Activated naive CD8-positive, alpha-beta T cell treated with anti-CD3 and anti-CD28 coated beads, Interleukin-2, amount 10 ng/mL, durations not matched to agents 7 days and 5 days (primary cell): Measurements from ENCODE around the gene OBSCN. TPM values are rescaled to one million over a fixed set of nuclear protein-coding genes. Genes with fewer than 3 reads are reported as not detected.

Experiments
- ATAC-seq: fragments of 150-1000 bp; cut with Tn5 transposase; one replicate; pipeline ENCODE4 v1.10.0; 2021; ENCODE audit warnings: low read depth, moderate library complexity
- POLR2A ChIA-PET: fragments of 350-600 bp; sonication (Branson Sonifier 250); formaldehyde crosslinking; loops from one replicate; lab custom pipeline; 2021; ENCODE audit warnings: antibody characterized with exemption; lab: Charles Lee
- DNase-seq: peaks from one replicate; pipeline ENCODE4 v3.0.0; 2021
- H3K27ac Mint-ChIP-seq: one replicate; pipeline ENCODE4 v1.8.0; 2022; ENCODE audit warnings: mild to moderate bottlenecking, mixed read lengths
- H3K27me3 Mint-ChIP-seq: one replicate; pipeline ENCODE4 v1.8.0; 2022; ENCODE audit warnings: mild to moderate bottlenecking, moderate library complexity, mixed read lengths
- H3K36me3 Mint-ChIP-seq: one replicate; pipeline ENCODE4 v1.8.0; 2021; ENCODE audit warnings: mild to moderate bottlenecking, mixed read lengths
- H3K4me1 Mint-ChIP-seq: one replicate; pipeline ENCODE4 v1.8.0; 2021; ENCODE audit warnings: mixed read lengths
- H3K4me3 Mint-ChIP-seq: one replicate; pipeline ENCODE4 v1.8.0; 2022; ENCODE audit warnings: mild to moderate bottlenecking, moderate library complexity, mixed read lengths
- H3K9me3 Mint-ChIP-seq: one replicate; pipeline ENCODE4 v1.8.0; 2021; ENCODE audit warnings: mixed read lengths
- total RNA-seq, 2 experiments: library from RNA; stranded (reverse); gene quantifications; one replicate each; pipeline ENCODE4 v1.2.3, GENCODE V29; 2021

Gene OBSCN
- total RNA-seq, 2 experiments from 2014 or later: 44.3 to 44.7 TPM

GRCh38 chr1:228190182-228190581 is 17.7 kb upstream of the OBSCN start:
- peaks cover 3% of the 10 kb centered on the region for H3K9me3 Mint-ChIP-seq
- H3K27ac Mint-ChIP-seq: no peak overlapping the region
- ATAC-seq (no peak), DNase-seq (no peak)
- no peak overlapping the region for H3K4me3 Mint-ChIP-seq
- H3K36me3 Mint-ChIP-seq: no peaks in the 10 kb centered on the region
- H3K27me3 Mint-ChIP-seq: no peaks in the 10 kb centered on the region
- peaks cover 13% of the 10 kb centered on the region for H3K4me1 Mint-ChIP-seq
- POLR2A ChIA-PET: no interaction called here

- Mint-ChIP-seq H3K4me1 (peaks cover 8% of the 10 kb centered on the region), H3K9me3 (peaks cover 3% of the 10 kb centered on the region), H3K27ac (no peak overlapping the region), H3K4me3 (no peak overlapping the region), H3K36me3 (no peaks in the 10 kb centered on the region), H3K27me3 (no peaks in the 10 kb centered on the region)
- DNase-seq: no peak
- POLR2A ChIA-PET: no interaction called here
- ATAC-seq: no peak
Measured at GRCh38 chr1:228190778-228191177, 17.1 kb upstream of the OBSCN start.

- Mint-ChIP-seq H3K4me1 (peaks cover 1% of the 10 kb centered on the region), H3K27me3 (no peaks in the 10 kb centered on the region), H3K36me3 (peaks cover 9% of the 10 kb centered on the region), H3K27ac (no peak overlapping the region), H3K4me3 (no peak overlapping the region), H3K9me3 (peaks cover 12% of the 10 kb centered on the region)
- POLR2A ChIA-PET: interaction anchor here (0.6 kb wide), 1 partner anchor 23 kb away, joined by 4 read pairs; no protein-coding TSS in a partner anchor
- DNase-seq (no peak), ATAC-seq (no peak)
Measured at GRCh38 chr1:228194436-228194835, 13.4 kb upstream of the OBSCN start.

GRCh38 chr1:228194921-228195812 is 12.7 kb upstream of the OBSCN start:
- peaks cover 12% of the 10 kb centered on the region for H3K36me3 Mint-ChIP-seq
- no peaks in the 10 kb centered on the region for H3K4me1 Mint-ChIP-seq
- no peak overlapping the region for H3K27ac Mint-ChIP-seq
- peaks cover 16% of the 10 kb centered on the region for H3K9me3 Mint-ChIP-seq
- DNase-seq (no peak), ATAC-seq (no peak)
- POLR2A ChIA-PET: no interaction called here
- H3K27me3 Mint-ChIP-seq: no peaks in the 10 kb centered on the region
- no peak overlapping the region for H3K4me3 Mint-ChIP-seq

GRCh38 chr1:228197555-228198147 is 10.2 kb upstream of the OBSCN start:
- Mint-ChIP-seq H3K9me3 (peaks cover 20% of the 10 kb centered on the region), H3K4me3 (no peak overlapping the region), H3K4me1 (no peaks in the 10 kb centered on the region), H3K27me3 (no peaks in the 10 kb centered on the region), H3K27ac (no peak overlapping the region), H3K36me3 (peaks cover 14% of the 10 kb centered on the region)
- DNase-seq: no peak
- POLR2A ChIA-PET: no interaction called here
- no peak for ATAC-seq

- DNase-seq: no peak
- ATAC-seq: no peak
- H3K27me3 Mint-ChIP-seq: peaks cover 10% of the 10 kb centered on the region
- peaks cover 20% of the 10 kb centered on the region for H3K9me3 Mint-ChIP-seq
- no peak overlapping the region for H3K27ac Mint-ChIP-seq
- H3K4me3 Mint-ChIP-seq: no peak overlapping the region
- peaks cover 14% of the 10 kb centered on the region for H3K36me3 Mint-ChIP-seq
- POLR2A ChIA-PET: no interaction called here
- no peaks in the 10 kb centered on the region for H3K4me1 Mint-ChIP-seq
Measured at GRCh38 chr1:228198977-228199590, 8.8 kb upstream of the OBSCN start.

GRCh38 chr1:228204958-228205357 is 2.9 kb upstream of the OBSCN start:
- H3K27me3 Mint-ChIP-seq: peaks cover 21% of the 10 kb centered on the region
- peaks cover 5% of the 10 kb centered on the region for H3K9me3 Mint-ChIP-seq
- POLR2A ChIA-PET: no interaction called here
- ATAC-seq: no peak
- H3K4me3 Mint-ChIP-seq: no peak overlapping the region
- no peak for DNase-seq
- H3K36me3 Mint-ChIP-seq: peaks cover 4% of the 10 kb centered on the region
- H3K27ac Mint-ChIP-seq: no peak overlapping the region
- no peaks in the 10 kb centered on the region for H3K4me1 Mint-ChIP-seq

GRCh38 chr1:228205526-228206436 is 2.1 kb upstream of the OBSCN start:
- no peak for ATAC-seq
- POLR2A ChIA-PET: no interaction called here
- H3K9me3 Mint-ChIP-seq: peaks cover 1% of the 10 kb centered on the region
- no peak overlapping the region for H3K4me3 Mint-ChIP-seq
- H3K36me3 Mint-ChIP-seq: no peaks in the 10 kb centered on the region
- no peaks in the 10 kb centered on the region for H3K4me1 Mint-ChIP-seq
- peaks cover 21% of the 10 kb centered on the region for H3K27me3 Mint-ChIP-seq
- H3K27ac Mint-ChIP-seq: no peak overlapping the region
- DNase-seq: no peak

GRCh38 chr1:228206582-228207351 is 1.1 kb upstream of the OBSCN start:
- Mint-ChIP-seq H3K4me1 (no peaks in the 10 kb centered on the region), H3K36me3 (no peaks in the 10 kb centered on the region), H3K9me3 (no peaks in the 10 kb centered on the region), H3K4me3 (no peak overlapping the region), H3K27ac (no peak overlapping the region), H3K27me3 (peaks cover 21% of the 10 kb centered on the region)
- POLR2A ChIA-PET: no interaction called here
- ATAC-seq (no peak), DNase-seq (no peak)

GRCh38 chr1:228207381-228207810 is 448 bp upstream of the OBSCN start:
- DNase-seq: no peak
- no peaks in the 10 kb centered on the region for H3K9me3 Mint-ChIP-seq
- H3K4me1 Mint-ChIP-seq: no peaks in the 10 kb centered on the region
- H3K27me3 Mint-ChIP-seq: peaks cover 21% of the 10 kb centered on the region
- no peaks in the 10 kb centered on the region for H3K36me3 Mint-ChIP-seq
- H3K27ac Mint-ChIP-seq: no peak overlapping the region
- H3K4me3 Mint-ChIP-seq: no peak overlapping the region
- ATAC-seq: no peak
- POLR2A ChIA-PET: no interaction called here

- H3K27ac Mint-ChIP-seq: no peak overlapping the region
- H3K36me3 Mint-ChIP-seq: no peaks in the 10 kb centered on the region
- no peak for ATAC-seq
- H3K4me1 Mint-ChIP-seq: peaks cover 4% of the 10 kb centered on the region
- H3K4me3 Mint-ChIP-seq: no peak overlapping the region
- no peaks in the 10 kb centered on the region for H3K9me3 Mint-ChIP-seq
- POLR2A ChIA-PET: no interaction called here
- H3K27me3 Mint-ChIP-seq: peaks cover 11% of the 10 kb centered on the region
- DNase-seq: no peak
Measured at GRCh38 chr1:228208831-228209551, 1.1 kb downstream of the OBSCN start.

GRCh38 chr1:228209657-228210056 is 1.8 kb downstream of the OBSCN start:
- no peak overlapping the region for H3K4me3 Mint-ChIP-seq

More at GRCh38 chr1:228209657-228210056, 1.8 kb downstream of the OBSCN start:
- POLR2A ChIA-PET: no interaction called here
- peaks cover 6% of the 10 kb centered on the region for H3K27me3 Mint-ChIP-seq
- H3K9me3 Mint-ChIP-seq: no peaks in the 10 kb centered on the region
- H3K36me3 Mint-ChIP-seq: no peaks in the 10 kb centered on the region
- no peak overlapping the region for H3K27ac Mint-ChIP-seq
- no peak for DNase-seq
- ATAC-seq: no peak
- peaks cover 4% of the 10 kb centered on the region for H3K4me1 Mint-ChIP-seq
